ENCODE data around the gene ZNF530. TPM values are rescaled to one million over a fixed set of nuclear protein-coding genes. Genes with fewer than 3 reads are reported as not detected.

Gene ZNF530
- total RNA-seq, 1 donor from 2014 or later, result 3.2 TPM

DNA sequence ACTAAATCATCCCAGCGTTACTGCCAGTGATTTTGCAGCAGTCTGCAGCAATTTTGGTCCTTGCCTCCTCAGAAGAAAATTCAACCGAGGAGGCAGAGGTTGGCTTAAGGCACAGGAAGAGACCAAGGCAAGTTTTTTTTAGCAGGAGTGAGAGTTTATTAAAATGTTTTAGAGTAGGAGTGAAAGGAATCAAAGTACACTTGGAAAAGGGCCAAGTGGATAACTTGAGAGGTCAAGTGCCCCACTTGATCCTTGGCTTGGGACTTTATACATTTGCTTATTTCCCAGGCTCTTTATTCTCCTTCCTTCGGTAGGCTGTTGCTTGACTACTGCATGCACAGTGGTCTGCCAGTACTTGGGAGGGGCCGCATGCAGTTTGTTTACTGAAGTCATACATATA is 11.4 kb downstream of the ZNF530 start:
- DNase-seq (ENCODE audit: low spot score) (no peak), ATAC-seq (no peak)
- intact Hi-C loops (cut with DNase I), result no loop called here

- DNase-seq (ENCODE audit: low spot score) (peak; percentile 94), ATAC-seq (peak; percentile 99)
- intact Hi-C loops (cut with DNase I), result no loop called here
These were observed 14.5 kb downstream of the ZNF530 start, which contains the start of gene ZNF134 for GRCh38 chr19:57613941-57614743. ZNF134 (plus strand) TSS chr19:57614242; CDS start chr19:57619469, 5,227 bp downstream.

- DNase-seq (ENCODE audit: low spot score), result no peak
- intact Hi-C loops (cut with DNase I), result no loop called here
These were observed 15.7 kb downstream of the ZNF530 start for GRCh38 chr19:57615346-57615745.

DNA sequence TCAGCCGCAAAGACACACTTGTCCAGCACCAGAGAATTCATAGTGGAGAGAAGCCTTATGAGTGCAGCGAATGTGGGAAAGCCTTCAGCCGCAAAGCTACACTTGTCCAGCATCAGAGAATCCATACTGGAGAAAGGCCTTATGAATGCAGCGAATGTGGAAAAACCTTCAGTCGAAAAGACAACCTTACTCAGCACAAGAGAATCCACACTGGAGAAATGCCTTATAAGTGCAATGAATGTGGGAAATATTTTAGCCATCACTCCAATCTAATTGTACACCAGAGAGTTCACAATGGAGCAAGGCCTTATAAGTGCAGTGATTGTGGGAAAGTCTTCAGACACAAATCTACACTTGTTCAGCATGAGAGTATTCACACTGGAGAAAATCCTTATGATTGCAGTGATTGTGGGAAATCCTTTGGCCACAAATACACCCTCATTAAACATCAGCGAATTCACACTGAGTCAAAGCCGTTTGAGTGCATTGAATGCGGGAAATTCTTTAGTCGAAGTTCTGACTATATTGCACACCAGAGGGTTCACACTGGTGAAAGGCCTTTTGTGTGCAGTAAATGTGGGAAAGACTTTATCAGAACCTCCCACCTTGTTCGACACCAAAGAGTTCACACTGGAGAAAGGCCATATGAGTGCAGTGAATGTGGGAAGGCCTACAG is 21.1 kb downstream of the ZNF530 start:
- intact Hi-C loops (cut with DNase I), result no loop called here
- DNase-seq (ENCODE audit: low spot score) (no peak), ATAC-seq (no peak)

More at GRCh38 chr19:57615346-57615745, 15.7 kb downstream of the ZNF530 start:
- no peak for ATAC-seq

DNA sequence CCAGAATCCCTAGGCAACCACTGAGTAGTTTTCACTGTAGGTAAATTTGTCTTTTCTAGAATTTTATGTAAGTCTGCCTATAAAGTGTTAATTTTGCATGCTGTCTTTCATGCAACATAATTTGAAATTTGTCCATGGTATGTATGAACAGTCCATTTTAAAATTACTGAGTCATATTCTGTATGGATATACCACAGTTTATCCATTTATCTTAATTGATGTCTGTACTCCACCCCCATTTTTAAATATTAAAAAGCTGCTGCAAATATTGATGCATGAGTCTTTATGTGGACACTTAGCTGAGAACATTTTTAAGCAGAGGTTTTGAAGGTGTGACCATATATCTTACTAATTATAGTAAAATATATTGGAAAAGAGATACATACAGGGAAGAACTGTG is 23.4 kb downstream of the ZNF530 start:
- DNase-seq (ENCODE audit: low spot score) (no peak), ATAC-seq (no peak)
- intact Hi-C loops (cut with DNase I), result no loop called here

DNA sequence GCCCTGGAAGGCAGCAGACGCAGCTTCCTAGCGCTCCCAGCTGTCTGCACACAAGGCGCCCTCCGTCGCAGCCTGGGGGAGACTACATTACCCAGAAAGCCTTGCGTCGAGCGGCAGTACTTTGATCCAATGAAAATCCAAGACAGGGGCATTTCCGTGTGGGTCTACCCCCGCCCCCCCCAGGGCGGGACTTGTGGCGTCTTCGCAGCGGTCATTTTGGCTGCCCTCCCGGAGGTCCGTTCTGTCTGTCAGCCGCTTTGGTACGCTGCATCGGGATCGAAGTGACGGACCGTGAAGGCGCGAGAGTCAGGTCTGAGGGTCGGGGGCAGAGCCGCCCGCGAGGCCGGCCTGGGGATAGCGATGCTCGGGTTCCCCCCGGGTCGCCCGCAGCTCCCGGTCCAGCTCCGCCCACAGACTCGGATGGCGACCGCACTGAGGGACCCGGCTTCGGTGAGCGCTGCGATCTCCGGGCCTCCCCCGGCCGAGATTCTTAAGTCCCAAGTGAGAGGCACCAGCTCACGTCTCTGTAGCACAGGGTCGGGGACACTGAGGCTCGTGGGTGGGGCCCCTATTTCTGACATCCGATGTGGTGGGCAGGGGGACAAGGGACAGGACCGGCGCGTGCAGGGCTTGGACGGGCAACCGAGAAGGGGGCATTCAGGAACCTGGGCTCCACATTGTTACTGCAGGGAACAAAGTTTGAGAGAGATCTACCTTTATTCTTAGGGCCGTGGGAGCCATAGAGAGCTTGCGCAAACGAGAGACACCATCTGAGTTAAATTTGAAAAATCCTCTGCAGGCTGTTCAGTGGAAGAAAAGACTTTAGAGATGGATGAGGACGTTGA is 33.5 kb downstream of the ZNF530 start, which contains the start of gene ZNF211:
ZNF211 (plus strand) TSS at position 182 of the 845 bp plus-strand sequence; CDS start at position 361, 179 bp downstream.
- DNase-seq (ENCODE audit: low spot score) (peak; percentile 92), ATAC-seq (peak; percentile 100)
- intact Hi-C loops (cut with DNase I), result no loop called here

GRCh38 chr19:57633832-57634131 is 34.1 kb downstream of the ZNF530 start:
- ATAC-seq, result no peak
- no peak for DNase-seq (ENCODE audit: low spot score)
- intact Hi-C loops (cut with DNase I), result no loop called here

DNA sequence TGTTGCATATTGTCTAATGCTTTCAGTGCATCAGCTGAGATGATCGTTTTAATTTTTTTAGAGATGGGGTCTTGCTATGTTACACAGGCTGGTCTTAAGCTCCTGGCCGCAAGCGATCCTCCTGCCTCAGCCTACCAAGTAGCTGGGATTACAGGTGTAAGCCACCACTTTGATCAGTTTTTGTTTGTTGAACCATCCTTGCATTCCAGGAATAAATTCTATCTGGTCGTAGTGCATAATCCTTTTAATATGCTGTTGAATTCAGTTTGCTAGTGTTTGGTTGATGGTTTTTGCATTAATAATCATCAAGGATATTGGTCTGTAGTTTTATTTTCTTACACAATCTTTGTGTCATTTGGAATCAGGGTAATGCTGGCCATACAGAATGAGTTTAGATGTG is 37.7 kb downstream of the ZNF530 start:
- intact Hi-C loops (cut with DNase I), result no loop called here
- ATAC-seq (no peak), DNase-seq (ENCODE audit: low spot score) (no peak)

- DNase-seq (ENCODE audit: low spot score) (no peak), ATAC-seq (no peak)
- intact Hi-C loops (cut with DNase I), result no loop called here
These were observed 42.1 kb downstream of the ZNF530 start for GRCh38 chr19:57641715-57642234.

DNA sequence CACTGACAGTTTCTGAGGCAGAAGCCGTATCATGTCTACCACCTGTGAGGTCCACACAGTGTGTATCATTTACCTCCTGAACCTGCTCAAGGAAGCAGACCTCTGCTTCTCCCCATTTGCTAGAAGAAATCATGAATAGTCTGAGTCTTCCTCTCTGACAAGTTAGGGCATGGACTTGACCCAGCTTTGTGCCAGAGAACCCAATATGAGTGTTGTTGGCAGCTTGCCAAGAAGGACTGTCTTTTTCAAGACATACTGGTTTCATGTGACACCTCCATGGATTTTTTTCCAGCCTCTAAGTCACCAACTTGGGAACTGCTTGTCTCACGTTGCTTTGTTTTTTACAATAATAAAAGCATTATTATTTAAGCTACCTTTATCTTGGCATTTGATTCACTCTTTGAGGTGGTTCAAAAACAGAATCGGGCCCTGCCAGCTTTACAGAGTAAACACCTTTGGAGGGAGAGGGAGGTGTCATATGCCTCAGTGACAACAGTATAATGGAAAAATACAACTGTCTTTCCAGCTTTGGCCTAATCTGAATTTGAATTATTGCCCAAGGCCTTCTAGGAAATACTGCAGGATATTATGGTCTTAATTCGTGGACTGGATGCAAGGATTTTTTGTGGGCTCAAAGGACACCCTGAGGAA is 42.8 kb downstream of the ZNF530 start:
- ATAC-seq, result no peak
- intact Hi-C loops (cut with DNase I), result no loop called here

DNA sequence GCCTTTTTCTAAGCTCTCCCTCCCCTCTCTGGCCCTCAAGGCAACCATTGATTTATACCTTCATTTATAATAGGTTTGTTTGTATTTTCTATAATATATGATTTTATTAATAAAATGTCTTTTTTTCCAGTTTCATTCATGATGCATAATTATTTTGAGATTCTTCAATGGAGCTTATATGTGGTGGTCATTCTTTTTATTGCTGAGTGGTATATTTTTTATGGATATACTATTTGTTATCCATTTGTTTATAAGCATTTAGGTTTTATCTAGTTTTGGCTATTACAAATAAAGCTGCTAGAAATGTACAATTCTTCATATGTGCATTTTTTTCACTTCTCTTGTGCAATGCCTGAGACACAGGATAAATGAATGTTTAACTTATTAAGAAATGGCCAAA is 44.0 kb downstream of the ZNF530 start:
- intact Hi-C loops (cut with DNase I), result no loop called here

More for the DNA sequence above, 42.8 kb downstream of the ZNF530 start:
- no peak for DNase-seq (ENCODE audit: low spot score)

DNA sequence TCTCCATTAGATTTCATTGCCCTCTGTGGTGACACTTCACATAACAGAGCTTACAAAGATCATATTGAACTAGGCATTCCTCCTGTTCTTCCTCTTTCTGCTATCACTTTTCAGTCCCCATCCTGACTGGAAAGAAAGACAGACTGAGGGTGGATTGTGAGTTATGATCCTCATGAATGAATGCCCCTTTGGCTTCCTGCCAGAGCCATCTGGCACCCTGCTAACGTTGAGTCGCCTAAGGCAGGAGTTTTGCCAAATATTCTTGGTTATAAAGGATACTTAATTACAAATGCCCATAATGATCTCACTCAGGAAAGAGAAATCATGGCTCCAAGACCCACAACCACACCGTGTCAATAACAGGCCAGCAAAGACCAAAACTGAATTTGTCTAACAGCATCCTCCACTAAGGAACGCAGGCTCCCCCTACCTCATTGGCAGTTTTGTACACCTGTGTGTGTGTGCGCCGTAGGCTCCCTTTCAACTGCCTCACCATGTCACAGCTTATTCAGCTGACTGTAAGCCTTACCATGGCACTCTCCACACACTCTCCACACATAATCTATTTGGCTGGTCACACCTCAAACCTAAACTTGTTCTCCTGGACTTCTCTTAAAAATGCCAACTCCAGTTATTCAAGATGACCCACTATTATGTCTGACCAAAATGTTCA is 48.8 kb downstream of the ZNF530 start:
- intact Hi-C loops (cut with DNase I), result no loop called here
- DNase-seq (ENCODE audit: low spot score) (no peak), ATAC-seq (no peak)

More for the DNA sequence above, 44.0 kb downstream of the ZNF530 start:
- DNase-seq (ENCODE audit: low spot score) (no peak), ATAC-seq (no peak)

DNA sequence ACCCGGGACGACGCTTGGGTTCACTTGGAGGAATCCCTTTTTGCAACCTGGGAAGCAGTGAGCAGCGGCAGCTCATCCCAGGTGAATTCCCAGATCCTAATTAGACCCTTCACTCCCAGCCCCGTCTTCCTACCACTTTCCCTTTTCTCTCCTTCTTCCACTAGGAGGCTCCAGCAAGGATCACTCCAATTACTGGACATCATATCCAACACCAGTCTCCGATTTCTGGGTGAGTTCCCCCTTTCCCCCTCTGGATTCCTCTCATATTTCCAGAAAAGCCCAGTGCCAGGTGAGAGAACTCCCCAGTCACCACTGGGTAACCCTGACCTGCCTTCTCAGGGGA is 51.9 kb downstream of the ZNF530 start:
- ATAC-seq (no peak), DNase-seq (ENCODE audit: low spot score) (no peak)
- intact Hi-C loops (cut with DNase I), result no loop called here

DNA sequence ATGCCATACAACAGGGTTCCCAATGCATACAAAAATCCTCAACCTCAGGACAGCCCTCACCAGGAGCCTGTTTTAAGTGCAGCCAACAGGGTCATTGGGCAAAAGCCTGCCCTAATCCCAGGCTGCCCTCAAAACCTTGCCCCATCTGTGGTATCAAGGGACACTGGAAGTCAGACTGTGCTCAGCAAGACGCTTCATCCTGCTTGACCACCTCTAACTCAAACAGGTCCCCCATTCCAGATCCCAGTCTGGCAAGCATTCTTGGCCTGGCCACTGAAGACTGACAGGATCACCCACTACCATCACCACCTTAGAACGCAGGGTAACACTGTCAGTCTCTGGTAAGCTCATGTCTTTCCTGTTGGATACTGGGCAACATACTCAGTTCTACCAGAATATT is 54.0 kb downstream of the ZNF530 start:
- ATAC-seq (no peak), DNase-seq (ENCODE audit: low spot score) (no peak)
- intact Hi-C loops (cut with DNase I), result no loop called here

- no peak for ATAC-seq
- intact Hi-C loops (cut with DNase I), result no loop called here
- DNase-seq (ENCODE audit: low spot score), result no peak
These were observed 55.8 kb downstream of the ZNF530 start for GRCh38 chr19:57655443-57655842.

- DNase-seq (ENCODE audit: low spot score) (no peak), ATAC-seq (no peak)
- intact Hi-C loops (cut with DNase I), result no loop called here
These were observed 56.7 kb downstream of the ZNF530 start for GRCh38 chr19:57656346-57656745.
